HG02759 (cell line): ENCODE results near the gene NR1H2.

Experiments used
- ATAC-seq: cut with Tn5 transposase; IDR thresholded peaks from one replicate; pipeline ENCODE4 v1.9.1; 2021; ENCODE audit warnings: mild to moderate bottlenecking, moderate library complexity; ENCODE audit not compliant: unreplicated experiment

Gene NR1H2

GRCh38 chr19:50420127-50420526 lies 43.9 kb downstream of the NR1H2 start:
- ATAC-seq, result no peak

- ATAC-seq, result no peak
Measured at GRCh38 chr19:50420808-50421207, 44.6 kb downstream of the NR1H2 start.

- ATAC-seq, result no peak
Measured at GRCh38 chr19:50422397-50423278, 46.4 kb downstream of the NR1H2 start.

- ATAC-seq, result no peak
Measured at GRCh38 chr19:50423279-50424113, 47.2 kb downstream of the NR1H2 start.

- no peak for ATAC-seq
Measured at GRCh38 chr19:50425581-50425980, 49.3 kb downstream of the NR1H2 start.

GRCh38 chr19:50427318-50427925 lies 51.2 kb downstream of the NR1H2 start:
- ATAC-seq, result no peak

- ATAC-seq, result no peak
Measured at GRCh38 chr19:50427997-50428425, 51.8 kb downstream of the NR1H2 start.

- no peak for ATAC-seq
Measured at GRCh38 chr19:50428772-50429463, 52.7 kb downstream of the NR1H2 start.

GRCh38 chr19:50430888-50431342 lies 54.7 kb downstream of the NR1H2 start:
- no peak for ATAC-seq

GRCh38 chr19:50431343-50432220 lies 55.3 kb downstream of the NR1H2 start:
- peak; percentile 73 for ATAC-seq

- ATAC-seq, result peak; percentile 7
Measured at GRCh38 chr19:50432221-50433028, 56.2 kb downstream of the NR1H2 start, which contains the start of gene MYBPC2. MYBPC2 (plus strand) TSS chr19:50432892; CDS start chr19:50432954, 62 bp downstream.
